NCI-H2227 treated with DMSO at 0.1 percent for 48 hours (cell line): Measurements from ENCODE around the gene NHSL1.

Source experiments
- DNase-seq: peaks from one replicate; lab custom pipeline; 2025; lab: John Stamatoyannopoulos, UW

NHSL1 gene

GRCh38 chr6:138456401-138456790 is 42.9 kb downstream of the NHSL1 start:
- no peak for DNase-seq

DNA sequence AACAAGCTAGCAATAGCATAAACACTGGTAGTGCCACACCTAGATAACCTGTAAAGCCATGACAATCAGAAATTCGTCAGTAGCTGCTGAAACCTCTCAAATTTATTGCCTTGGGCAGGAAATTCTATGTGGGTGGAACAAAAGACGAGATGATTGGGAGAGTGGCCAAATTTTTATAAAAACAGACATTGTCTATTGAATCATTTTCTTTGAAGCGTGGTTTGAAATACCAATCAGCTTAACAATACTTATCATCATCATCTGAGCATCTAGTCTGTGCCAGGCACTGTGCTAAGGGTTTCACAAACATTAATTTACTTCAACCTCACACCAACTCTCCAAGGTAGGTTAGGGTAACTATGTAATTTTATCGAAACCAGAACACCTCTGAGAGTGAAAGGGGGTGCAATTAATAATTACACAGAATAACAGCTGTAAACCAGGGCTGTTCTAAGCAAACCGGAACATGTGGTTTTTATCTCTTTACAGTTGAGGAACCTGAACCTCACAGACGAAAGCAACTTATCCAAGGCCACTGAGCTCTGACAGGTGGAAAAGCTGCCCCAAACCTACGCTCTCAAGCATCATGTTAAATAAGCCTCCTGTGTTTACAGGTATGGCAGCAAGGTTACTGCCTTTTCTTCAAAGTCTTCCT is 43.4 kb downstream of the NHSL1 start:
- no peak for DNase-seq

GRCh38 chr6:138454981-138455706 is 44.1 kb downstream of the NHSL1 start:
- no peak for DNase-seq

- DNase-seq, result no peak
These were observed 48.3 kb downstream of the NHSL1 start for GRCh38 chr6:138451043-138451442.

GRCh38 chr6:138450445-138450844 is 48.8 kb downstream of the NHSL1 start:
- DNase-seq, result no peak

- DNase-seq, result no peak
These were observed 52.5 kb downstream of the NHSL1 start for GRCh38 chr6:138446821-138447220.

GRCh38 chr6:138443979-138444378 is 55.3 kb downstream of the NHSL1 start:
- DNase-seq, result no peak

DNA sequence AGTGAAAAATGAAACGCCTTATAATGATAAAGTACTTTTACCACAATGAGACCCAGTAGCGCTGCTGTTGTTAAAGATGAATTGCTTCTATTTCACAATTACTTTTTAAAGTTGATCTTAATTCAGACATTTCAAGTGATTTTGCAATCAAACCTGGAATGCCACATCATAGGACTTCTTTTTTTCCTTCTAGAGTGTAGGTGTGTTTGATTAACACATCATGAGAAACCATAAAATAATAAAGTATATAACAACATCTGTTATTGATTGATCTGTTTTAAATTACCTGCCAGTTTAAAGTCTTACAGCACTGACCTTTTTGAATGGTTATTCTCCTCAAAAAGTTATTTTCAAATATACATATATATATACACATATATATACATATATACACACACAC is 56.6 kb downstream of the NHSL1 start:
- no peak for DNase-seq

- DNase-seq, result no peak
These were observed 57.3 kb downstream of the NHSL1 start for GRCh38 chr6:138441965-138442364.

DNA sequence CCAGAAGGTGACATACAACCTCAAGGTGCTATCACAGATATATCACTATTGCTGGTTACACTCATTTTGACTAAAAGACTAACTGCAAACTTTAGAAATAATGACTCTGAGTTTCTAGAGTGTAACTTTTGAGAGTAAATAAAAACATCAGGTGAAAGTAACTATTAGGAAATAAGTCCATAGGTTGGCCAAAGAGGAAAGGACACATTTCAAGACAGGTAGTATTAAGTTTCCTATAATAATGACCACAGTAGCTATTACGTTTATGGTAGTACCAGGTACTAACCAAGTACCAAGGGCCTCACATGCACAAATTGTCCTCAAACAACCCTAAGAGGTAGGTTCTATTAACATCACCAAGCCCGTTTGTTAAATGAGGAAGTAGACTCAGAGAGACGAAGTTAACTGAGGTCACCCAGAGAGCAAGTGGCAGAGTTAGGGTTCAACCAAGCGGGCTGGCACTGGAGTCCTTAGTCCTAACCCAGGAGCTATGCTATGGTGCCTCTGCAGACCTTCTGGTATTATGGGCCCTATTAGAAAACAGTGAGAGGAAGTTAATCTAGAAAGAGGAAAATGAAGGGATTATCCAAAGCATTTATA is 58.4 kb downstream of the NHSL1 start:
- no peak for DNase-seq

DNA sequence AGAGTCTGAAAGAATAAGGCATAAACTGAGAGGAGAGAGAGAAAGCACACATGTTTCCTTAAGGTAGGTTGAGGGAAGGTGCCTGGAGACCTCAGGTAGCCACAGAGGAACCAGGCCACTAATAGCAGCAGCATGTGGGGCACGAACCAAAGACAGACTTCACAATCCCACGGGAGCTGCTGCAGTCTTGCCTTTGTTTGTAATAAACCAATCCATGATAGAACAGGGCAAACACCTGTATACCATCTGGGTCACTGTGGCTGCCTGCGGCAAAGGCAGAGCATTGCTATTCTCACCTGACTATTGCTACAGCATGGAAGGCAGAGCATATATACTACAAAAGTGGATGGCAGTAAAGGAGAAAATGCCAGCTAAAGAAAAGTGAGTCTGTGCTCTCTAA is 59.0 kb downstream of the NHSL1 start:
- no peak for DNase-seq

- no peak for DNase-seq
These were observed 59.7 kb downstream of the NHSL1 start for GRCh38 chr6:138439546-138439945.

DNA sequence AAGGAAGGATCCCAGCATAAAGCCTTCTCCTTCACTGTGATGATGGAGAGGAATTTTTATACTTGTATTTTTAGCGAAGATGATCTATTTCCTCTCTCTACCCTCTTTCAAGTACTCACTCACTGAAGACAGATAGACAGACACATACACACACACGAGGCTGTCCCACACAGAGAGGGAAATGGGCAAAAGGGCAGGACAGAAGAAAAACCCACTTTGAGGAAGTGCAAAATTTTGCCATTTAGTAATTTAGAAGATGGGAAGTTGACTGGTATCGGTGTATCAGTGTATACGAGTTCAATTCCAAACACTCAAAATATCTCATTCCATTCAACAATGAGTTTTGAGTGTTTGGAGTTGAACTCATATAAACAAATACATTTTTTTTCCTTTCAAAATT is 64.4 kb downstream of the NHSL1 start:
- no peak for DNase-seq

DNA sequence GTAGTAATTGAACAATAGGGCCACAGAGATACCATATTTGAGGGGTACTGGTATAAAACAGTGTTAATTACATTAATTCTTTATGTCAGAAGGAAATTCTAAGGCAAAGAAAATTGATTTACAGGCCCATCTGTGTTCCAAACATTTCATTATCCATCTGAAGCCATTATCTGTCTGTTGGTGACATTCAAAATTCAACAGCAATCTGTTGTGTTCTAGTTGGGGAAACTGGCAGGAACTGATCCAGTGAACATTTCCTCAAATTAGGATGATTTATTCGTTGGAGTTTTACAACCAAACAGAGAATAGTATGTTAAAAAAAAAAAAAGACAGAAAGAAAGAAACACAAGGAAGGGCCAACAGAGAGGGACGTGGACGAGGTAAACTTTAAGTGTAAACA is 65.2 kb downstream of the NHSL1 start:
- DNase-seq, result no peak

GRCh38 chr6:138432063-138432356 is 67.3 kb downstream of the NHSL1 start:
- no peak for DNase-seq

DNA sequence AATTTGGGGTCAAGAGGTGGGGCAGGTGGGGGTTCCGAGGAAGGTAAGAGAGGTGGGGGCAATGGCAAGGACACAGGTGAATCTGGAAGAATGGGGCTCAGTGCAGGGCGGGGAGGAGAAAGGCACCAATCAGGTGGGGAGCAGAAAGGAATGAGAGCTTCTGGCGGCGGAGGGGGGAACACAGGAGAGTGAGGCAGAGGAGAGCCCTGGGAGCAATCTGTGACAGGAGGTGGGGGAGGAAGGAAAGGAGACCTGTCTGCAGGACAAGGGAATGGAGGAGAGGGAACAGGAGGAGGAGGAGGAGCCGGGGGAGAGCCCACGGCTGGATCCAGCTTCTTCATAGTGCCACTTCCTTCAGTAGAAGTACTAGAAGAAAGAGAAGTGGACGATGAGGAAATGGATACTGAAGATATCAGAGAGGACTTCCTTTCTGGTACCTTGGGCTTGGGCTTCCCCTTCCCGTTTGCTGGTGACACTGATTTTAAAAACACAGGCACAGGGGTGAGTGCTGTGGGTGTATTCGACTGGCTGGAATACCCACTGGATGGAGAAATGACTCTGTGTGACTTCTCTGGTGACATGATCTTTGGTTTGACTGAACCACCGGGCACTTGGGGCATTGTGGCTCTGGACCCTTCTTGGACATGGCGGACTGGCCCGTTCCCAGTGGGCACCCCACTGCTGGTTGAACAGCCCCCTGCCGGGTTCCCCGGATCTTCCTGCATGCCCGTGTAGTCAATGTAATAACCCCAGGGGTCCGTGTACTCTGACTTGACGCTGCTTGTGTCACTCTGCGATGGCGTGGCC is 67.8 kb downstream of the NHSL1 start:
- no peak for DNase-seq

DNA sequence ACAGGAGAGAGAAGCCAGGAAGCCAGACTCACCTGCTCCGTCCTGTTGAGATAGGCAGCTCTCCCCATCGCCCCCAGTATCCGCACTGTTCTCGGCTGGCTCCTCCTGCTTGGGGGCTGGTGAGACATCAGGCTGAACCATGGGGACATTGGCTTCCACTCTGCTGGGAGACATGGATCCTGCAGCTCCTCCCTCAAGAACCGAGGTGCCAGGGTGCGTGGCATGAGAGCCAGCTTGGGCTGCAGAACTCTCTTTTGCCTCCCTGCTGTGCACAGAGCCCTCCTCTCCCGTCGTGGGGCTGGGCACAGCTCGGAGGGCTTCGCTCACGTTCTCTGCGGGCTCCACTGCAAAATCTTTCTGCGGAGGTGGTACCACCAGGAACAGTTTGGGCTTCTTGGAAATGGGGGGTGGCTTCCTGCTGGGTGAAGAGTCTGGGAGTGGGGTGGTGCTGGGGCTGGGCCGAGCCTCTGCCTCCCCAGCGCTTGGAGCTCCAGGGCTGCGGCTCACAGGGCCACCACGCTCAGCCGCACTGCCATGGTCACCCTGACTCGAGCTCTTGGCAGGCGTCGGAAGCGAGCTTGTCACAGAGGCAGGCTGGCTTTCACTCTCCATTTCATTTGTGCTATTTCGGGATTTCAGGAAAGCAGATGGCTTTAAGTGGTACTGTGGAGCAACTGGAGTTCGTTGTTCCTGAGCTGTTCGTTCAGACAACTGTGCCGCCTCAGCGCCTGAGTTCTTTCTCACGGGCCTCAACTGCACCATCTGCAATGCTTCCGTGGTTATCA is 68.7 kb downstream of the NHSL1 start:
- DNase-seq, result no peak

DNA sequence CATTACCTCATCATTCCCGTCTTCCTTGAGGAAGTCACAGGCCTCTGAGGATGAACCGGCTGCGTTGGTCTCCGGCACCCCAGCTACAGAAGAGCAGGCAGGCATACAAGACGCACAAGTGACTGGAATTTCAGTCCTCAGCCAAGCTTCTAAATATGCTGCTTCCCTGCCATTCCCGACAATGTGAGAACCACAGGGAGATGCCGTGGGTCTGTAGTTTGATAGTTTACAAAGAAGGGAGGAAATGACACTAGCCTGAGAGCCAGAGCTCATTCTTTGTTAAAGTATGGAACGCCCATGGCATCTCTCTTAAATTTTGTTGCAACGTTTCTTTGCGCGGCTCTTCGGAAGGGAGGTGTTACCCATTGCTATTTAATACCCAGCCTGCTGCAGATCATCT is 69.5 kb downstream of the NHSL1 start:
- DNase-seq, result no peak

- peak; percentile 37 for DNase-seq
These were observed 70.2 kb downstream of the NHSL1 start for GRCh38 chr6:138428944-138429598.

DNA sequence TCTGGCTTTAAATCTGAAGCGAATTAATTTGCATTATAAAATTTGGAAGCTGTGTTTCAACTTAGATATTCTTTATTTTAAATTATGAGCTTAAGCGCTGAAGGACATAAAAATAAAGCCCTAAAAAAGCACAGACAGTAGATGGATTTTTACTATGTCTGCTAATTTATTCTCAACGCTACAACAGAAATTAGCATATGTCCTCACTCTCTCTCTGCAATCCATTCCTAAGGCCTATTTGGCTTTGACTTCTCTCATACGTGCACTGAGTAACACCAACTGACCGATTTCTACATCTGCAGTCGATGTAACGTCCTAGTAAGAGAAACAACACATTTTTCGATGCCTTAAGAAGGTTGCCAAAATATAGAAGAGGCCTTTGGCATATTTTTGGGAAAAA is 71.6 kb downstream of the NHSL1 start:
- no peak for DNase-seq

- no peak for DNase-seq
These were observed 72.7 kb downstream of the NHSL1 start for GRCh38 chr6:138426500-138427123.
